Common myeloid progenitor, CD34-positive (primary cell): ENCODE results near the gene ACTG2.

Experiments
- CTCF ChIA-PET: fragments of 350-600 bp; sonication (Branson Sonifier 250); formaldehyde crosslinking; loops from one replicate; lab custom pipeline; 2021; ENCODE audit warnings: antibody characterized with exemption; lab: Charles Lee
- POLR2A ChIA-PET: fragments of 350-600 bp; sonication (Branson Sonifier 250); formaldehyde crosslinking; loops from one replicate; lab custom pipeline; 2021; ENCODE audit warnings: antibody characterized with exemption; lab: Charles Lee
- DNase-seq, 3 donors: peaks; one replicate each; pipeline versions ENCODE4 v3.0.0 to v3.0.0-alpha.2; 2013
- H3K27ac ChIP-seq, 2 experiments: 1 replicate in 1 of 2; 2 replicates in 1 of 2; pipeline ENCODE4 v1.7.0; 2013; ENCODE audit warnings: inconsistent platforms in 2 of 2, low read length in 2 of 2, mild to moderate bottlenecking in 2 of 2, low read depth in 1 of 2, moderate library complexity in 1 of 2; ENCODE audit not compliant: severe bottlenecking in 2 of 2, insufficient read depth in 1 of 2, poor library complexity in 1 of 2
- H3K27me3 ChIP-seq, 5 experiments: replicated peaks in 2 of 5; 1 replicate in 3 of 5; 2 replicates in 2 of 5; pipeline versions ENCODE4 v1.6.1 to v1.7.0; 2013; ENCODE audit warnings: low read length in 4 of 5, mild to moderate bottlenecking in 2 of 5, moderate library complexity in 2 of 5, inconsistent platforms in 1 of 5; ENCODE audit not compliant: insufficient read depth in 5 of 5, control insufficient read depth in 4 of 5
- H3K36me3 ChIP-seq, 4 experiments: 1 replicate in 2 of 4; 2 replicates in 2 of 4; pipeline versions ENCODE4 v1.6.1 to v1.7.0; 2013; ENCODE audit warnings: low read length in 3 of 4, control low read depth in 1 of 4, mild to moderate bottlenecking in 1 of 4; ENCODE audit not compliant: control insufficient read depth in 4 of 4, insufficient read depth in 4 of 4
- H3K4me1 ChIP-seq, 4 experiments: 1 replicate in 3 of 4; 2 replicates in 1 of 4; pipeline versions ENCODE4 v1.6.1 to v1.7.1; 2013; ENCODE audit warnings: low read length in 3 of 4, mild to moderate bottlenecking in 3 of 4, control low read depth in 1 of 4, inconsistent platforms in 1 of 4, moderate library complexity in 1 of 4; ENCODE audit not compliant: control insufficient read depth in 4 of 4, insufficient read depth in 4 of 4; ENCODE audit errors: control extremely low read depth in 1 of 4
- H3K4me3 ChIP-seq, 7 experiments: 1 replicate in 4 of 7; 2 replicates in 3 of 7; pipeline versions ENCODE4 v1.5.1 to v1.7.0; 2013; ENCODE audit warnings: mild to moderate bottlenecking in 7 of 7, low read length in 6 of 7, moderate library complexity in 6 of 7, inconsistent platforms in 2 of 7, low read depth in 2 of 7, control low read depth in 1 of 7; ENCODE audit not compliant: insufficient read depth in 4 of 7, control insufficient read depth in 1 of 7; ENCODE audit errors: extremely low read depth in 1 of 7
- H3K9me3 ChIP-seq, 5 experiments: 1 replicate in 4 of 5; 2 replicates in 1 of 5; pipeline versions ENCODE4 v1.6.1 to v1.7.1; 2013; ENCODE audit warnings: low read length in 4 of 5, mild to moderate bottlenecking in 2 of 5, inconsistent platforms in 1 of 5, low read depth in 1 of 5, moderate library complexity in 1 of 5; ENCODE audit not compliant: control insufficient read depth in 4 of 5, insufficient read depth in 2 of 5; ENCODE audit errors: control extremely low read depth in 1 of 5
- WGBS: methylation state at CpG from one replicate; pipeline ENCODE4 v1.1.5; 2013; ENCODE audit not compliant: insufficient coverage; 5-methylcytosine and 5-hydroxymethylcytosine counted together

Gene ACTG2

DNA sequence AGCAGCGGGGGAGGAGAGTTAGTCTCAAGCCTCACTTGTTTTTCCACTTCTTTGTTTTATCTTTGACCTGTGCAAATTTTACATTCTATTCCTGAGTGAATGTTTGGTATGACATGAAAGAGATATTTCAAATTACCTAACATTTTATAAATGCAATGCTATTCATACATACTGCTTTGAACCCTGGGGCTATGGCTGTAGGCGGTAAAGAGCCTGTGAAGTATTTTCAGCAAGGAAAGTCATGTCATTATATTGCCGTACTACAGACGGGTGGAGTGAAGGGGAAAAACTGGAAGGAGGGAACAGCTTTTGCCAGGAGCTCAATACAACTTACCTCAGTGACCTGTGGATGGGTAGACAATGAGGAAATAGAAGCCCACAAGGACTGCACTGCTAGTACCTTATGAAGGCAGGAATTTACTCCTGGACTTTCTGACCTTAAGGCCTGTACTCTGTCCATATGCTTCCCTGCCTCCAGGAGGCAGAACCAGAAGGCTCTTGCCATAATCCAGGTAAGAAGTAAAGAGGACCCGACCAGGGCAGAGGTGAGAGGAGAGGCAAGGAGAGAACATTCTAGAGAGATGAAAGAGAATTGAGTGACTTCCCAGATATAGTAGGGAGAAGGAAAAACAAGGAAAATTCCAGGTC is 63.5 kb downstream of the ACTG2 start:
- Histone ChIP-seq H3K4me1 (no peaks in the 10 kb centered on the region), H3K27ac (no peak overlapping the region), H3K9me3 (no peaks in the 10 kb centered on the region), H3K27me3 (no peaks in the 10 kb centered on the region), H3K36me3 (peaks cover 18 to 71% (median 53%) of the 10 kb centered on the region in 4 experiments), H3K4me3 (no peak overlapping the region)
- no peak for DNase-seq
- ChIA-PET POLR2A (interaction anchor here (1.3 kb wide), 1 partner anchor 23 kb away, joined by 4 read pairs; no protein-coding TSS in a partner anchor), CTCF (interaction anchor here (0.7 to 2.5 kb wide), 3 partner anchors 9 to 20 kb away, joined by 3 to 10 read pairs (median 3); no protein-coding TSS in a partner anchor)
- 92% methylated on average over 5 of the region's 5 CpGs for WGBS

DNA sequence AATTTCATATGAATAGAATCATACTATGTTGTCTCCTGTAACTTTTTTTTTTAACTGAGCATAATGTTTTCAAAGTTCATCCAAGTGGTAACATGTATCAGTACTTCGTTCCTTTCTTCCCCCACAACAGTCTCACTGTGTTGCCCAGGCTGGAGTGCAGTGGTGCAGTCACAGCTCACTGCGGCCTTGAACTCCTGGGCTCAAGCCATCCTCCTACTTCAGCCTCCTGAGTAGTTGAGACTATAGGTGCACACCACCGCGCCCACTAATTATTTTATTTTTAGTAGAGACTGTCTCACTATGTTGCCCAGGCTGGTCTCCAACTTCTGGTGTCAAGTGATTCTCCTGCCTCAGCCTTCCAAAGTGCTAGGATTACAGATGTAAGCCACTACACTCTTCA is 68.5 kb downstream of the ACTG2 start:
- POLR2A ChIA-PET, result no interaction called here
- 100% methylated on average over 2 of the region's 4 CpGs for WGBS
- CTCF ChIA-PET, result no interaction called here

DNA sequence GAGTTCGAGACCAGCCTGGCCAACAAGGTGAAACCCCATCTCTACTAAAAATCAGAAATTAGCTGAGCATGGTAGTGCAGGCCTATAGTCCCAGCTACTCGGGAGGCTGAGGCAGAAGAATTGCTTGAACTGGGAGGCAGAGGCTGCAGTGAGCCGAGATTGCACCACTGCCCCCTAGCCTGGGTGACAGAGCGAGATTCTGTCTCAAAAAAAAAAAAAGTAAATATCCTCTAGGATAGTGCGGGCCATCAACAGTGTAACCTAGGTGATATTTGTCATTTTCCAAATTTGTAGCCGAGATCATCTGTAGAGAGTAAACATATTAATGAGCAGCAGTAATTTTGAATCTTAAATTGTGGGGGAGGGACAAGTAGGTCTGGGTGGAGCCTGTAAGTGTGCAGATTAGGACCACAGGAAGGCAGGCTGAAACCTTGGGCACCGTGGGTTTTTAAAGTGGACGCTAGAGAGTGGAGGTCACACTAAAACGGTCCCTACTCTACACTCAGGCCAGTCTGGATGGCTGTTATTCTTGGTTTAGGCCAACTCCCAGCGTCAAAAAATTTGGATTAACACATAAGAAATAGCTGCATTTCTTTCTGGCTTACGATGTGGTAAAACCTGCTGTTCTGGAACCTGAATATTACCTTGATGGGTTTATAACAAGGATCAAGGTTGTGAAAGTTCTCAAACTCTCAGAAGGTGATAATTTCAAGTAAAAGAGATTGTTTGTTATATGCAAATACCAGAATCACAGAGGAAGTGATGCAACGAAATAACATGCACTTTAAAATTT is 69.2 kb downstream of the ACTG2 start:
- Histone ChIP-seq H3K4me3 (no peak overlapping the region), H3K4me1 (no peaks in the 10 kb centered on the region), H3K36me3 (peaks cover 0 to 26% (median 20%) of the 10 kb centered on the region in 4 experiments), H3K9me3 (no peaks in the 10 kb centered on the region), H3K27ac (no peak overlapping the region), H3K27me3 (no peaks in the 10 kb centered on the region)
- no peak for DNase-seq
- CTCF ChIA-PET, result no interaction called here
- 97% methylated on average over 10 of the region's 12 CpGs for WGBS
- POLR2A ChIA-PET, result no interaction called here

More for the DNA sequence above, 68.5 kb downstream of the ACTG2 start:
- H3K27me3 ChIP-seq, result no peaks in the 10 kb centered on the region
- no peaks in the 10 kb centered on the region for H3K4me1 ChIP-seq
- DNase-seq, result no peak
- H3K9me3 ChIP-seq, result no peaks in the 10 kb centered on the region
- peaks cover 5 to 33% (median 26%) of the 10 kb centered on the region in 4 experiments for H3K36me3 ChIP-seq
- H3K4me3 ChIP-seq, result no peak overlapping the region
- no peak overlapping the region for H3K27ac ChIP-seq

DNA sequence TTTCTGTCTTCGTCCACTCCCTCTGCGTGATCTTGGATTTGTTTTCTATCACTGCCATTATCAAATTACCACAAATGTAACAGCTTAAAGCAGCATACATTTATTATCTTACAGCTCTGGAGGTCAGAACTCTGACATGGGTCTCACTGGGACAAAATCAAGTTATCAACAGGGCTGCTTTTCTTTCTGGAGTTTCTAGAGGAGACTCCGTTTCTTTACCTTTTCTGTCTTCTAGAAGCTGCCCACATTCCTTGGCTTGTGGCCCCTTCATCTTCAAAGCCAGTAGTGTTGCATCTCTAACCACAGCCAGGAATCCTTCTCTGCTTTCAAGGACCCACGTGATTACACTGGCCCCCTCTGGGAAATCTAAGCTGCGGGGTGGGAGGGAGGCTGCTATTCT is 70.0 kb downstream of the ACTG2 start:
- CTCF ChIA-PET, result interaction anchor here (0.6 kb wide), 1 partner anchor 140 kb away, joined by 3 read pairs; no protein-coding TSS in a partner anchor
- peaks cover 0 to 2% (median under 1%) of the 10 kb centered on the region in 4 experiments for H3K4me1 ChIP-seq
- POLR2A ChIA-PET, result no interaction called here

DNA sequence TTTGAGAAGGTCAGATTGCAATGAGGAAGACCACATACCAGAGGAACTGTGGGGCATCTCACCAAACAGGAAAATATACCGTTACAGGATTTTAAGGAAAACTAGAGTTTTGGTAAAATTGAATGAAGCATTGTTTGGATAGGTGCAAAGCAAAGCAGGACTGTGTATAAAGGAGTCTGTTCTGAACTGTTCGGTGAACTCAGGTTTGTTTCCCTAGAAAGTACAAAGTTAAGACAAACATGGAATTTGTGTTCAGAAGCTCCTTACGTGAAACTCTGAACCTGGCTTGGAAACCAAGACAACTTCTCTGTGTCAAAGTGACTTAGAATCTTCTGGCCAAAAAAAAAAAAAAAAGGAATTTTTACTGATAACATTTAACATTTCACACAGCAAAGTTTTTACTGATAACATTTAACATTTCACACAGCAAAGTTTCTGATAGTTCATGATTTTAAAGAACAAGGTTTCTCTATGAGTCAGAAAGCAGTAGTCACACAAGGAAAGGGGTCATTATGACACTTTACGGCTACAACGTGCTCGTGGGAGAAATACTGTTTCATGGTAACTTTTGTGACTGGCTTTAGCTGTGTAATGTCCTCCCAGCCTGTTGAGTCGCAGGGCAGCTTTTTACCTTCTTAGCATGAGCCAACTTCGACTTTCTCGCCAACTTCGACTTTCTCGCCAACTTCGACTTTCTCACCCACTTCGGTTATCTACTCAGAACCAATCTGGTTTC is 70.7 kb downstream of the ACTG2 start:
- no peaks in the 10 kb centered on the region for H3K27me3 ChIP-seq
- peaks cover 0 to 14% (median 8%) of the 10 kb centered on the region in 4 experiments for H3K36me3 ChIP-seq
- ChIA-PET CTCF (interaction anchor here (0.6 to 1.1 kb wide), 2 partner anchors 24 to 139 kb away, joined by 3 read pairs; no protein-coding TSS in a partner anchor), POLR2A (no interaction called here)
- no peak overlapping the region for H3K4me3 ChIP-seq
- H3K27ac ChIP-seq, result no peak overlapping the region
- peaks cover 0 to 4% (median 1%) of the 10 kb centered on the region in 4 experiments for H3K4me1 ChIP-seq
- no peaks in the 10 kb centered on the region for H3K9me3 ChIP-seq
- no peak for DNase-seq
- 93% methylated on average over 13 of the region's 13 CpGs for WGBS

More for the DNA sequence above, 70.0 kb downstream of the ACTG2 start:
- no peak for DNase-seq
- H3K27ac ChIP-seq, result no peak overlapping the region
- WGBS, result 100% methylated on average over 3 of the region's 5 CpGs
- H3K27me3 ChIP-seq, result no peaks in the 10 kb centered on the region
- H3K36me3 ChIP-seq, result peaks cover 0 to 21% (median 15%) of the 10 kb centered on the region in 4 experiments
- H3K4me3 ChIP-seq, result no peak overlapping the region
- H3K9me3 ChIP-seq, result no peaks in the 10 kb centered on the region

DNA sequence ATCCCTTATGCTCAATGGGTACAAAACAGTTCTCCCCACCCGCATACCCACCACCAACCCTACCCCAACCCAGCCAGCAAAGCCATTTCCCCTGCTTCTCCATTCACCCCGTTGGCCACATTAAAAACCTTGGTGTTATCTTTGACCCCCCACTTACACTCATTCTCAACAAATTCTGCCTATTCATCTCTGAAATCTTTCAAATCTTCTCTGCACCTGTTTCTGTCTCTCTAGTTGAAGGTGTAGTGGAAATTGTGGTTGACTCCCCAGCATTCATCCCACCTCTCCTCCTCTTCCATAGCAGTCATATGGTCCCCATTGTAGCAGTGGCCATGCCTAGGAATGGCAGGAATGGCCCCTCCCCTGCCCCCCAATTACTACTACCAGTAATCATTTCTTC is 71.4 kb downstream of the ACTG2 start:
- Histone ChIP-seq H3K27ac (no peak overlapping the region), H3K9me3 (no peaks in the 10 kb centered on the region), H3K4me1 (peaks cover 0 to 8% (median 3%) of the 10 kb centered on the region in 4 experiments), H3K27me3 (no peaks in the 10 kb centered on the region), H3K36me3 (peaks cover 0 to 8% (median 5%) of the 10 kb centered on the region in 4 experiments), H3K4me3 (no peak overlapping the region)
- POLR2A ChIA-PET, result interaction anchor here (0.5 kb wide), 1 partner anchor 48 kb away, joined by 3 read pairs; no protein-coding TSS in a partner anchor
- 92% methylated on average over 2 of the region's 2 CpGs for WGBS
- CTCF ChIA-PET, result interaction anchor here (1.1 to 1.7 kb wide), 2 partner anchors 21 to 24 kb away, joined by 3 to 5 read pairs; no protein-coding TSS in a partner anchor
- DNase-seq, result no peak
